ENCODE results near the gene DYNLT2. TPM values are rescaled to one million over a fixed set of nuclear protein-coding genes. Genes with fewer than 3 reads are reported as not detected.
A peak's percentile ranks its signal among the peaks of the same experiment; 100 is the strongest.

The DYNLT2 gene
- total RNA-seq, 1 experiment from 2014 or later: 2.1 TPM

DNA sequence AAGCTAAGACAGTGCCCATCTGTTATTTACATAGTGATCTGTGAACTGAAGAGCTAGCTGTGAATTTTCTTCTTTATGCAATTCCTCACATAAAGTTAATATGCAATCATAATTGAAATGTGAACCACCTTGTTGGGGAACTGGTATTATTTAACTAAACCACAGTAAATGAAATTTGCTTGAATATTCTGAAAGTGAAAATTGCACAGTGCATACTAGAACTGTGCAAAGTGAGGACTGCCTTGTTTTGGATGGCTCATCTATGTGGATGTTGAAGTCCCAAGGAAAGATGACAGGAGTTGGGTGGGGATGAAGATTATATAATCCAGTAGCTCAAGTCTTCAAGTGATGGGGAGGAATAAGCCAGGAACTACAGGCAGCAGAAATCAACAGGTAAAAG is 21.4 kb downstream of the DYNLT2 start:
- BruUV-seq (replicated peaks): no TSS peak
- DNase-seq (ENCODE audit: low read depth, low spot score) (no peak), ATAC-seq (no peak)
- Histone ChIP-seq H3K4me1 (ENCODE audit: control insufficient read depth, insufficient read depth, low read length) (peaks cover 6% of the 10 kb centered on the region), H3K27me3 (ENCODE audit: control insufficient read depth, insufficient read depth, low read length) (no peaks in the 10 kb centered on the region), H3K27ac (ENCODE audit: low read length) (no peak overlapping the region), H3K36me3 (ENCODE audit: control insufficient read depth, insufficient read depth, low read length) (no peaks in the 10 kb centered on the region), H3K9me3 (ENCODE audit: control insufficient read depth, insufficient read depth, low read depth, low read length) (no peaks in the 10 kb centered on the region), H3K4me3 (ENCODE audit: low read depth in 2 of 2, low read length in 2 of 2) (no peak overlapping the region)
- CTCF ChIA-PET: no interaction called here
- intact Hi-C loops (cut with micrococcal nuclease; ENCODE audit: unreplicated experiment): no loop called here
- TF ChIP-seq POLR2AphosphoS5 (IDR thresholded peaks at IDR 0.05; ENCODE audit: low read depth, low read length) (no peak), TCF7L2 (IDR thresholded peaks at IDR 0.05; ENCODE audit: low read depth, low read length) (no peak), SIN3A (IDR thresholded peaks at IDR 0.05; ENCODE audit: borderline replicate concordance, insufficient read depth, low read depth, low read length) (no peak)
- TF ChIP-seq, protein P1, sequence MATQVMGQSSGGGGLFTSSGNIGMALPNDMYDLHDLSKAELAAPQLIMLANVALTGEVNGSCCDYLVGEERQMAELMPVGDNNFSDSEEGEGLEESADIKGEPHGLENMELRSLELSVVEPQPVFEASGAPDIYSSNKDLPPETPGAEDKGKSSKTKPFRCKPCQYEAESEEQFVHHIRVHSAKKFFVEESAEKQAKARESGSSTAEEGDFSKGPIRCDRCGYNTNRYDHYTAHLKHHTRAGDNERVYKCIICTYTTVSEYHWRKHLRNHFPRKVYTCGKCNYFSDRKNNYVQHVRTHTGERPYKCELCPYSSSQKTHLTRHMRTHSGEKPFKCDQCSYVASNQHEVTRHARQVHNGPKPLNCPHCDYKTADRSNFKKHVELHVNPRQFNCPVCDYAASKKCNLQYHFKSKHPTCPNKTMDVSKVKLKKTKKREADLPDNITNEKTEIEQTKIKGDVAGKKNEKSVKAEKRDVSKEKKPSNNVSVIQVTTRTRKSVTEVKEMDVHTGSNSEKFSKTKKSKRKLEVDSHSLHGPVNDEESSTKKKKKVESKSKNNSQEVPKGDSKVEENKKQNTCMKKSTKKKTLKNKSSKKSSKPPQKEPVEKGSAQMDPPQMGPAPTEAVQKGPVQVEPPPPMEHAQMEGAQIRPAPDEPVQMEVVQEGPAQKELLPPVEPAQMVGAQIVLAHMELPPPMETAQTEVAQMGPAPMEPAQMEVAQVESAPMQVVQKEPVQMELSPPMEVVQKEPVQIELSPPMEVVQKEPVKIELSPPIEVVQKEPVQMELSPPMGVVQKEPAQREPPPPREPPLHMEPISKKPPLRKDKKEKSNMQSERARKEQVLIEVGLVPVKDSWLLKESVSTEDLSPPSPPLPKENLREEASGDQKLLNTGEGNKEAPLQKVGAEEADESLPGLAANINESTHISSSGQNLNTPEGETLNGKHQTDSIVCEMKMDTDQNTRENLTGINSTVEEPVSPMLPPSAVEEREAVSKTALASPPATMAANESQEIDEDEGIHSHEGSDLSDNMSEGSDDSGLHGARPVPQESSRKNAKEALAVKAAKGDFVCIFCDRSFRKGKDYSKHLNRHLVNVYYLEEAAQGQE (IDR thresholded peaks at IDR 0.05; ENCODE audit: insufficient read depth in 1 of 2, low read depth in 2 of 2, low read length in 1 of 2): no peak
- TF ChIP-seq, protein P2, sequence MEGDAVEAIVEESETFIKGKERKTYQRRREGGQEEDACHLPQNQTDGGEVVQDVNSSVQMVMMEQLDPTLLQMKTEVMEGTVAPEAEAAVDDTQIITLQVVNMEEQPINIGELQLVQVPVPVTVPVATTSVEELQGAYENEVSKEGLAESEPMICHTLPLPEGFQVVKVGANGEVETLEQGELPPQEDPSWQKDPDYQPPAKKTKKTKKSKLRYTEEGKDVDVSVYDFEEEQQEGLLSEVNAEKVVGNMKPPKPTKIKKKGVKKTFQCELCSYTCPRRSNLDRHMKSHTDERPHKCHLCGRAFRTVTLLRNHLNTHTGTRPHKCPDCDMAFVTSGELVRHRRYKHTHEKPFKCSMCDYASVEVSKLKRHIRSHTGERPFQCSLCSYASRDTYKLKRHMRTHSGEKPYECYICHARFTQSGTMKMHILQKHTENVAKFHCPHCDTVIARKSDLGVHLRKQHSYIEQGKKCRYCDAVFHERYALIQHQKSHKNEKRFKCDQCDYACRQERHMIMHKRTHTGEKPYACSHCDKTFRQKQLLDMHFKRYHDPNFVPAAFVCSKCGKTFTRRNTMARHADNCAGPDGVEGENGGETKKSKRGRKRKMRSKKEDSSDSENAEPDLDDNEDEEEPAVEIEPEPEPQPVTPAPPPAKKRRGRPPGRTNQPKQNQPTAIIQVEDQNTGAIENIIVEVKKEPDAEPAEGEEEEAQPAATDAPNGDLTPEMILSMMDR (IDR thresholded peaks at IDR 0.05): no peak
- POLR2A ChIA-PET: no interaction called here
- in situ Hi-C loops (cut with HindIII; ENCODE audit: low pct_unique_long_range_greater_than_20kb, low sequenced_read_pairs): no loop called here

DNA sequence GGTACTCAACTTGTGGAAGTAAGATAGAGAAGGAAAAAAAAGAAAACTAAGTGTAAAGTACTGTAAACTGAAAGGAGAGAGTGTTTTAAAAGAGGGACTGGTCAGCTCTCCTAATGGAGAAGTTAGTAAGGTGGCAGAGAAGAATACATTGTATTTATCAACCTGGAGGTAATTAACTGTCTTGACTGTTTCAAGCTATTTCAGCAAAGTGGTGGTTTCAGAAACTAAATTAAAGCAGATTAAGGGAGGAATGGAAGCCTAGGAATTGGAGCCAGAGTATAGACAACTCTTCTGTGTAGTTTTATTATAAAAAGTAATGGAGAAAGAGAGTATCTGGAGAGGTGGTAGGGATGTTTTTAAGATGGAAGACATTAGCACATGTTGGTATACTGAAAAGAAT is 24.4 kb downstream of the DYNLT2 start:
- ATAC-seq (no peak), DNase-seq (ENCODE audit: low read depth, low spot score) (no peak)
- ChIA-PET POLR2A (no interaction called here), CTCF (no interaction called here)
- H3K4me1 ChIP-seq (ENCODE audit: control insufficient read depth, insufficient read depth, low read length): peaks cover 13% of the 10 kb centered on the region
- H3K27me3 ChIP-seq (ENCODE audit: control insufficient read depth, insufficient read depth, low read length): no peaks in the 10 kb centered on the region
- no peaks in the 10 kb centered on the region for H3K36me3 ChIP-seq (ENCODE audit: control insufficient read depth, insufficient read depth, low read length)
- no peak for TF ChIP-seq SIN3A (IDR thresholded peaks at IDR 0.05; ENCODE audit: borderline replicate concordance, insufficient read depth, low read depth, low read length)
- TF ChIP-seq TCF7L2 (IDR thresholded peaks at IDR 0.05; ENCODE audit: low read depth, low read length): no peak
- TF ChIP-seq, protein P2 (IDR thresholded peaks at IDR 0.05): no peak
- no peak for TF ChIP-seq POLR2AphosphoS5 (IDR thresholded peaks at IDR 0.05; ENCODE audit: low read depth, low read length)
- TF ChIP-seq, protein P1 (IDR thresholded peaks at IDR 0.05; ENCODE audit: insufficient read depth in 1 of 2, low read depth in 2 of 2, low read length in 1 of 2): no peak
- in situ Hi-C loops (cut with HindIII; ENCODE audit: low pct_unique_long_range_greater_than_20kb, low sequenced_read_pairs) (no loop called here), intact Hi-C loops (cut with micrococcal nuclease; ENCODE audit: unreplicated experiment) (no loop called here)
- TSS peak; percentile 57 for BruUV-seq (replicated peaks)
- H3K9me3 ChIP-seq (ENCODE audit: control insufficient read depth, insufficient read depth, low read depth, low read length): no peaks in the 10 kb centered on the region
- no peak overlapping the region for H3K27ac ChIP-seq (ENCODE audit: low read length)
- H3K4me3 ChIP-seq (ENCODE audit: low read depth in 2 of 2, low read length in 2 of 2): no peak overlapping the region

Measured in Panc1 (cell line).